C1 segment of cervical spinal cord (tissue), 14 donors: Measurements from ENCODE around the gene AFAP1.

ENCODE experiments used
- DNase-seq, 14 donors: peaks; one replicate each; lab custom pipeline; 2025; lab: John Stamatoyannopoulos, UW

Gene AFAP1

DNA sequence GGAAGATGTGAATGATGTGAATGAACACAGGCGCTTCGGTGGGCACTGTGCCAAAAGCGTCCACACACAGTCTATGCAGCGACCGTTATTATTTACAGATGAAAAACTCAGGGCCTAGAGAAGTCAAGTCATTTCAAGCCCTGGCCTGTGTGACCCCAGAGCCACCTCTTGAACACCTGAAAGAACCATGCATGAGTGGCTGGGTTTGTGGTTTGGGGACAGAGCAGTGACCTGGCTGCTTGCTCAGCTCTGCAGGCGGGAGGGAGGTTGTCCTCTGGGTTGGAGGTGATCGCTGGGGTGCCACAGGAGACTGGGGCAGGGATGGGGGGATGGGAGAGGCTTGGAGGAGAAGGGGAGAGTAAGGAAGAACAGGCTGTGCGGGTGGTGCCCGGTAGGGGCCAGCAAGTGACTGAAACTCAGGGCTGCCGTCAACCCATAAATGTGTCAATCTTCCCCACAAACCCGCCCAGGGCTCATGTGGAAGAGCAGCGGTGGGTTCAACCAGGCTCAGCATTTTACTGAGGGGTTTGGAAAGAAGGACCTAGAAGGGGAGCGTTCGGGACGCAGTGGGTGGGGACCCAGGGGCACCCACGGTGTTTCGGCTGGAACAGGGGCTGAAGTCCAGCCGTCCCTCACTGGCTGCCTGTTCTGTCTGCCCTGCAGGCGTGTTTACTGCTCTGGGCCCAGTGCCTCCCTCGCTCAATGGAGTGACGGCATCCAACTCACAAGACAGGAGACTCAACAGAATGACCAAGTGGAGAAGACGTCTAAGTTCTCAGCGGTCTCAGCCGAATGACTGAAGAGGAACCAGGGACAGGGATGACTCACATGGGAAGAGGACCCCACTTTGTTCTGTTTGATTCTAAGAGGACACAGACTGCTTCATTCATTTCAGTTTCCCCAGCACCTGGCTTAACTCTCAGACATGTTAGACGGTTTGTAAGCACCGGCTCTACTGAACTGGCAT is 167.8 kb downstream of the AFAP1 start:
- DNase-seq: no peak

DNA sequence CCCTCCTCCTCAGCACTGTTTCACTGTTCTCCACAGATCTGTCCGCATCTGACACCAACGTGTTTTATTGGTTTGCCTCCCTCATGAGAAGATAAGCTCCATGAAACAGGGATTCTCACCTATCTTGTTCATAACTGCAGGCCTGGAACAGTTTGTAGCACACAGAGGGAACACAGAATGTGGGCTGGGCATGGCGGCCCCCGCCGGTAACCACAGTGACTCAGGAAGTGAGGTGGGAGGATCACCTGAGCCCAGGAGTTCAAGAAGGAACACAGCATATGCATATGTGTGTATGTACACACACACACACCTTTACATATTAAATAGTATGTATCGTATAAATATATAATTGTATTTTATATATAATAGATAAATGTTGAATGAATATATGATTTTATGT is 168.6 kb downstream of the AFAP1 start:
- DNase-seq: no peak

DNA sequence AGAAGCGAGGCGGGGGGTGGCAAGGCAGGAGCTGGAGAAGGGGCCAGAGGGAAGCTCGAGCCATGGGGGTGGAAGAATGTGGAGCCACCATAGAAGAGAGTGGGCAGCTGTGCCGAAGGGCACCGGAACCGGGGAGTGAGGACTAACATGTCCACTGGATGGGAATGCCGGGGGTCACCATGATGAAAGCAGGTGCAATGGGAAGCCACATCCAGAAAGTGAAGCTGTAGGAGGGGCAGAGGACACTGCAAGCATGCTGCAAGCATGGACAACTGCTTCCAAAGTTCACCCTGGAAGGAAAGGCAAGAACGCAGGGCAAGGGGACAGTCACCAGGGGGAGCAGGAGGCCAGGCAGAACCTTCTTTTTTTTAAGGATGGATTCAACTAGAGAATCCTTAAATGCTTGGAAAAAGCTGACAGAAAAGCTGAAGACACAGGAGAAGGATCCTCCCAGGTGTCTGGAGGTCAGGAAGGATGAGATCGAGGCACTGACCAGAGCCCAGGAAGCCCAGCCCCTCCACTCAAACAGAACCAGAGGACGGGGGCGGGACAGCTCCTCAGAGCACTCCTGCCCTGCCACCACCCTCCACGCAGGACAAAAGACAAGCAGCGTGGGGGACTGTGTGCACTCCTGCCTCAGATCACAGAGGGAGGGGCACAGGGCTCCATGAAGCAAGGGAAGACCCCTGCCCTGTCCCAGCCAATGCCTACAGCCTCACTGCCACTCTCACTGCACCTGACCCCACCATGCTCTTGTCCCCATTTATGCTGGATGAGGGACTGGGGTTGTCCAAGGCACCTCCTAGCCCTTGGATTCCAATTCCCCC is 169.2 kb downstream of the AFAP1 start:
- DNase-seq: no peak

DNA sequence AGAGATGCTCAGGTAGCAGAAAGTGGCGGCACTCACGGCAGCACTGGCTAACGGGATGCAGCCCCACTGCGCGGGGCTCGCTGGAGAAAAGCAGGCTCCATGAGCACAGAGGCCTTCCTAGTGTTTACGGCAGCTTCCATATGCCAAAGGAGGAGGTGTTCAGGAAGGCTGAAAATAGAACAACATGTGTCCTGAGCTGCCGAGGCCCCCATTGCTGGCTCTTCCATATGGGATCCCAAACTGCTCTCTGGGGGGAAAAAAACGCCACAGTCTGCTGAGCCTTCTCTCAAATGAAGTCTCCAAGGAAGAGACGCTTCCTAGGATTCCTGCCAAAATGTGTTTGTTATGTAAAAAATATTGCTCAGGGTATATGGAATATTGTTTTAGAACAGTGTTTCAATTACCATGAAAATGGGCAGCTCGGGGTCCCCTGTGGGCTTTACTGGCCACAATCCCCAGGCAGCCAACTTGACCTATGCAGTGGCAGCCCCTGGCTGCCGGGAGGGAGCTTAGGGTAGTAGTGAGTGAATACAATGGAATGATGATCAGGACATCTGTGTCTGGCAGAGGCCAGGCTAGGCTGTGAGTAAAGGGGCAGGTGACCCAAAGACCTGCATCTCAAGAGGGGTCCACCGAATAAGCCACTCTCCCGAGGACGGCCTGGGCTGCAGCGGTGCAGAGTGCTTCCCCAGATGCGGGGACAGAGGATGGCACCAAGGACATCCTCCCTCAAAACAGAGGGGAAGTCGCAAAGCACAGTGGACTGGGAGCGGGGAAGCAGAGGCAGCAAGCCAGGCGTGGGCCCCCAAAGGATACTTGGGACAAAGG is 170.1 kb downstream of the AFAP1 start:
- DNase-seq: no peak

DNA sequence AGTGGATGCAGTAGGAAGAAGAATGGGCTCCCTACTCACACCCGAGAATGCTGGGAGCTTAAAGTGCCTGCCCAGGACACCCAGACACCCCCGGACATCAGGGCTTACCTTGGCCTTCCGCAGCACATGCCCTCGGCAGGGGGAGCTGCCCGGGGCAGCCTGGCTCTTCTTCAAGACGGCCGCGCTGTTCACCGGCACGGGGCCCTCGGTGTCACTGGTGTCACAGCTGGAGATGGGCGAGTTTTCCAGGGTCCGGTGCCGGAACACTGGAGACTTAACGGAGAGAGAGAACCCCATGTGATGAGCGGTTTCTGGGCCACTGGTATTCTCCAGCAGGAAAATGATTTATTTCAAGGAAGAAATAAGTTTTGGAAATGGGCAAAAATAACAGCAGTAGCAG is 170.9 kb downstream of the AFAP1 start:
- no peak for DNase-seq

DNA sequence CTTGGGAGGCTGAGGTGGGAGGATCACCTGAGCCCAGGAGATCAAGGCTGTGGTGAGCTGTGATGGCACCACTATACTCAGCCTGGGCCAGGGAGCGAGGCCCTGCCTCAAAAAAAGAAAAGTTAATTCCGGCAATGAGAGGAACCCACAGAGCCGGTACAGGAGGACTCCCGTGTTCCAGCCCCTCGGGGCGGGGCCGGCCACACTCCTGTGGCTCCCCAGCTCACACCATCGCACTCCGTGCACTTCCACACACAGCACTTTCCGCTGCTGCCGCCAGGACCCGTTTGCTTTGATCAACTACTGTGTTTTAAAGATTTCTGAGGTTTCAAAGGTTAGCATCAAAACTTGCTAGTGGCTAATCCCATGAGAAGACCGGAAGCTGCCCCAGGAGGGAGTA is 171.7 kb downstream of the AFAP1 start:
- no peak for DNase-seq

DNA sequence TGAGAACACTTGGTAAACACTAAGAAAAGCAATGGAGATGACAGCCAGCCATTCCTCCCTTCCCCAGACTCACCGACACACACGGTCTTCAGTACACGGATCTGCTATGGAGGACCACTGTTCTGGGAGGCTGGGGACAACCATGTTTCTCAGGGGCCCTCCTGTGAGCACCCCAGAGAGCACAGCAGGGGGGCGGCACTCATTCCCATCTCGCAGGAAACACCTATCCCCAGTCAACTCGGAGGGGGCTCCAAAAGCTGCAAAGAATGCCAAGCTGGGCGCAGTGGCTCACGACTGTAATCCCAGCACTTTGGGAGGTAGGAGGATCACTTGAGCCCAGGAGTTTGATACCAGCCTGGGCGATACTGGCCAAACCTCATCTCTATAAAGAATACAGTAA is 172.1 kb downstream of the AFAP1 start:
- DNase-seq: no peak

DNA sequence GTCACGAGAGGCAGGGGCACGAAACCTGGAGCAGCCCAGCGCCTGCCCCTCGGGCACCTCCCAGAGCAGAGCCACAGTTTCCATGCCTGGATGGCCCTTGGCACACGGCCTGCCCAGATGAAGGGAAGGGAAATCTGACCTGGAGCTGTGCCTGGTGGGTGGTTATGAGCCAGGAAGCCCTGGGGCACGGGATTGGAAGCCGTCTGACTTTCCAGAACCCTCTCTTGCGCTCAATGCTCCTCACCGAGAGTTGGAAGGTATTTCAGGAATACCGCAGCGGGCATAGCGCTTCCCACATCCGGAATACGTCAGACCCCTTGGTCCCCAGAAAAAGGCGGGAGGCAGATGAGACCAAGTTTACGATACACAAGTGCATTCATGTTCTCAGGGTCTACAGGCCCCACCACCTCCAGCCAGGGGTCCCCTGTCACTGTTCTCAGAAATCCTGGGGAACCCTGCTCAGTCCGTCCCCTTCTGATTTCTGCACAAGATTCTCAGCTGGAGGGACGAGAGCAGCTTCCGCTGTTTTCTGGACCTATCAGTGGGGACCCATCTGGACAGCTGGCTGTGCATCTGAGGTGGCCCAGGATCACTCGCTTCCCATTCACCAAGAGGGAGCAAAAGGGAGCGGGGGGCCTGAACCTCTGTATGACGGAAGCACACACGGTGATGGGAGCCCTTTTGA is 172.9 kb downstream of the AFAP1 start:
- peak in 1 of 14 donors; percentile 37 for DNase-seq

DNA sequence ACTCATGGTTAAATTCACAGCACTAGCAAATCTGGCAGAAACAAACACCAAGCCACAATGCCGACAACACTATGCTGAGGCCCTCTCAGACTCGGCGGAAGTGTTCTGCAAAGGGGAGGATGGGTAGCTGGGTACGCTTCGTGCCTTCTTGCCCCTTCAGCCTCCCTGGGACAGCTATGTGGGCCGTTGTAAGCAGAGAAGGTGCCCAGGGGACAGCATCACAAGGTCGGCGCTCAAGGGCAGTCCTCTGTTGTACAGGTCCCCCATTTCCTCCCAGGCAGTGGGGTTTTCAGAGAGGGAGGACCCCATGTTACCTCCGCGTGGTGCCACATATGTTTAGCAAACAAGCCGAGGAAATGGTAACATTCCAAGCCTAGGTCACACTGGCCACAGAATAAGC is 173.6 kb downstream of the AFAP1 start:
- no peak for DNase-seq

DNA sequence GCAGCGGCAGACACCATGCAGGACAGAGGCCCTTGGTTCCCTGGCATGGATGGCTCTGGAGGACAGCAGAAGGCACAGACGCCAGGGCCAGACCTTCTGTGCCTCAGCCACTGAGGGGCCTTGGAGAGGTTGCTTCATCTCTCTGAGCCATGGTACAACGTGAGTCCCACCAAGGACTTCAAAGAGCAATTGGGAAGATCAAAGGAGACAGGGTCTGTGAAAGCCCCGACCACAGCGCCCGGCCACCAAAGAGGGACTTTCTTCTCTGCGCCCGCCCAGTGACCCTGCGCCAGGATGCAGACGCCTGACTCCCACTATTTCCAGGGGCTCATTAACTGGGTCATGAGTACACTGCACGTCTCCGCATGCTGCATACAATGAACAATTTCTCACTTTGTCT is 174.0 kb downstream of the AFAP1 start:
- DNase-seq: no peak

DNA sequence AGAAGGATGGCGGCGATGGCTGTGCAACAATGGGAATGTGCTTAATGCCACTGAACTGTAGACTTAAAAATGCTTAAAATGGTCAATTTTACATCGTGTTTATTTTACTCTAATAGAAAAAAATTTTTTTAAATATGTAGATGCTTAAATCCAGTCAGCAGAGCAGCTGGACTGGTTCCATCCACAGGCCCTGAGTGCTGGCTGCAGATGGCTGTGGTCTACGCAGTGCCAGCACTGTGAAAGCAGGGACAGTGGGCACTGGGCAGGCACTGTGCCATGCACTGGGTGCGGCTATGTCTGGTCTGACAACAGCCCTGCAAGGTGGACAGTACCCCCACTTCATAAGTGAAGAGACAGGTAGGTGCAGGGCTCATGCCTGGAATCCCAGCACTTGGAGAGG is 175.2 kb downstream of the AFAP1 start:
- no peak for DNase-seq

DNA sequence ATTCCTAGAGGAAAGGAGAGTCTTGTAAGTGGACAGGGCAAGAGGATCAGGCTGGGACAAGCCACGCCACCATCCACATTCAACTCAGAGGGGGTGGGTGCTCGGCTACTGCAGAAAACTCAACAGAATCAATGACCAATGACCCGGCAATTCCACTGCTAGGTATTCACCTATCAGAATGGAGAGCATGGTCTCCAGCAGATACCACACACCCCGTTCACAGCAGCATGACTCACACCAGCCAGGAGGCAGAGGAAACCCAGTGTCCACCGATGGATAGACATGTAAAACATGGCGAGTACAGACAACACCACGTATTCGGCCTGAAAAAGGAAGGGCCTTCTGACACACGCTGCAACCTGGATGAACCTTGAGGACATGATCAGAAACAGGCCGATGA is 175.9 kb downstream of the AFAP1 start:
- no peak for DNase-seq

DNA sequence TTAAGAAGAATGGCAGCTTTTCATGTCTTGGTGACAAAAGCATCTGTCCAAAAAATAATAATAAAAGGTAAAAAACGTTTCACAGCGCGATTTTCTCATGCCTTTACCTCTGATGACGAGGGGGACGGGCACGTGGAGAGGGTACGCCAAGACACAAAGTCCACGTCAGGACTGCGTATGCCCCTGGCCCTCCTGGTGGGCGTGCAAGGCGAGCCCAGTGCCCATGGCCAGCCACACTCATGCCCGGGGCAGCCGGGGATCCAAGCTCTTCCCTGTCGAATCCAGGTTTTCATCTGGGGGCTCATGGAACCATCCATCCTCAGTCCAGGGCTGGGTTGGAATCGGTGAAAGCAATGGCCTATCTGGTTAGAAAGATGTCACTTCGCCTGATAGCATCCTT is 176.6 kb downstream of the AFAP1 start:
- no peak for DNase-seq

DNA sequence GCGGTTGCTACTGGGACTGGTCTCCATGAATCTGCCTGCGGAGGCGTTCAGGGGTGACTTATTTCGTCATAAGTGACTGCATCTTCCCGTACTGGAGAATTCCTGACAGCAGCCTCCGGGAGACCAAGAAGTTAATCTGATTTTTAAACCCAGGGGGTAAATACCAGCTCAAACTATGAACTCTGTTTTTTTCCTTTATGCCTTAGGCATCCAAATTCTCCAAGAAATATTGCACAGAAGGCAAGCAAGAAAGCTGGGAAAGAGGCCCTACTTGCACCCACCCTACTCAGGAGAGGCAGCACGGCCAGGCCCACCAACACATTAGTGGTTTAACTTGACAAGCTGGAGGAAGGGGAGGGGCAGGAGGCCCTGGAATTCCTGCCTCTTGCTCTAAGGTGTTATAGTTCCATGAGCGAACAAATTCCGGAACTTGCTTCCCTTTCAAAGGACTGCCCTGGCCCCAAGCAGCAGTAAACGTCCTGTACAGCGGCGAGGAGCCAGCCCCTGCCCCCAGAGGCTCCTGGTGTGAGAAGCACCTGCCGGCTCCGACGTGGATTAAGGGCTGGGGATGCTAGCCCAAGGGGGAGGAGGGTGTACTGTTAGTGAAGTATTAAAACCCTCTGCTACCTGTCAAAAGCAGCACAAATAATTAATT is 177.2 kb downstream of the AFAP1 start:
- no peak for DNase-seq

DNA sequence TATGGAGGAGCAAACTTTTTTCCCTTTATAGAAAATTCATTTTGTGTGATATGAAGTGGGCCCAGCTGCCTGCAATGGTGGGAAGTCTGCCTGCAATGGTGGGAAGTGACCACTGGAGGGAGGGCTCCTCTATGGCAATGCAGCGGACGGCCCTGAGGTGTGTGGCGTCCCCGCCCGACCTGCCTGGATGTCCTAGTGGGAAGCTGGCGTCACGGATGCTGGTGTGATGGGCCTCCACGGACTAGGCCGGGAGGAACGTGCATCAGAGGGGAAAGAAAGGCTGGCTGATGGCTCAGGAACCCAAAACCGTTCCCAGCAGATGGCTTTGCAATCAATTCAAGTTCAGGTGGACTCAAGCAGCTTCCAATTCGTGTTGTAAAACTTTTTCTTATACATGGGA is 177.9 kb downstream of the AFAP1 start:
- peak in 8 of 14 donors; percentile 13 to 68 (median 40) for DNase-seq

DNA sequence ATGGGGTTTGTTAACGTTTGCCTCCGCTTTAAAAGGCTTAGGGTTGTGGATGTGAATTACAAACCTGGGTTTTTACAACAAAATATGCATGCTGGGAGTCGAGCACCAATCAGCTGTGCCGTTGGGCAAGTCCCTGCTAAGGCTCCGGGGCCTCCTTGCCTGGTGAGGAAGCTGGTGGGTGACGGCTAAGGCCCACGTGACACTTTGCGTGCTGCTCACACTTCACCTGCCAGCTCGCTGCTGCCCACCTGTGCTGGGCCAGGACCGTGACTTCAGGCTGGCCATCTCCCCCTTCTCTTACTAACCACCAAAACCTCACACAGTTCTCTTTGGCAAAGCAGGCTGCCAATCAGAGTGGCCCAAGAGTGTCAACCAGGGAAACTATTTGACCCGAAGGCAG is 178.3 kb downstream of the AFAP1 start:
- DNase-seq: no peak

DNA sequence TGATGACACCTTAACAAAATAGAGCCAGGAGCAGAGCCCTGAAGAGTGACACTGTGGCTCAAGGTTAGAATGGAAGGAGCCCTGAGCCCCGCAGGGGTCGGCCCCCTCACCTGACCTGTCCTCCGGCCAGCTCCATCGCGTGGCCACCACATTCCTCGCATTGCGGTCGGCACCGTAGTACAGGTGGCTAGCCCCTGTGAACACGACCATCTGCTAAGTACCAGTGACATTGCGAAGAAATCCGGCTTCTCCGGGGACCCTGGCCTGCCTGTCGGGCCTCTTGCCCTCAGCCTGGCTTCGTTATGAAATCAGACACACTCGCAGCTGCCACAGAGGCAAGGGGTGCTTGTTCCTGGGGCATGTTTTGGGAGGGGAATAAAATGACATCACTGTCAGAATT is 179.0 kb downstream of the AFAP1 start:
- DNase-seq: no peak

DNA sequence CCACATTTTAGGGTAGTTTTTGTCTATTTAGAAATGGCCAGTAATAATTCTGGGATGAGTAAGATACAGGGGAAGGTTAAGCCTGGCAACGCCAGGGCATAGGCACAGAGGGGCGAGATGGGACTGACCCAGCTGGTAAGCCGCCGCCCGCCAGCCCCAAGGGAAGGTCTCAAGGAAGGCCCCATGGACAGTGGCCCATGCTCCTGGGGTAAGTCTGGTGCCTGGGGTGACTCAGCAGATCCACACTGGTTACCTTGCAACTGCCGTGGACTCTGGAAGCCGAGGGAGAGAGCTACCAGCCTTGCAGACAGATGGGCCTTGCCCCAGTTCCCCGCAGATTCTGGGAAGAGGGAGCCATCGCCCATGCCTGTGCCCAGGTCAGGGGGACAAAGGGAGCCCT is 179.4 kb downstream of the AFAP1 start:
- DNase-seq: no peak

DNA sequence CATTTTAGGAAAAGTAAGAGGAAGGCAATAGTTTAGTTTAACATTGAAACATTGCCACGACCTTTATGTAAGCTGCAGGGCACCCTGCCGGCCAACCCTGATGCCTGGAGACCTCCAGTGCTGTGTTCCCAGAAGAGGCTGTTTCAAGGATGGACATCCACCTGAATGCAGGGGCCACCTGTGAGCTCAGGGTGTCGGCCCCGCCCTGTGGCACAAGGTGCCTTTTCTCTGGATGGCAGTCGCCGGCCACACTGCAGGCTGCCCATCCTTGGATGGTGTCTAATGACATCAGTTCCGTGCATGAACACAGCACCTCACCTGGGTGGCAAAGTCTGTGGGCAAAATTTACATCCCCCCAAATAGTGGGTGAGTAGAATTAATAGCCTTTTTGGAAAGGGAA is 180.0 kb downstream of the AFAP1 start:
- DNase-seq: no peak

DNA sequence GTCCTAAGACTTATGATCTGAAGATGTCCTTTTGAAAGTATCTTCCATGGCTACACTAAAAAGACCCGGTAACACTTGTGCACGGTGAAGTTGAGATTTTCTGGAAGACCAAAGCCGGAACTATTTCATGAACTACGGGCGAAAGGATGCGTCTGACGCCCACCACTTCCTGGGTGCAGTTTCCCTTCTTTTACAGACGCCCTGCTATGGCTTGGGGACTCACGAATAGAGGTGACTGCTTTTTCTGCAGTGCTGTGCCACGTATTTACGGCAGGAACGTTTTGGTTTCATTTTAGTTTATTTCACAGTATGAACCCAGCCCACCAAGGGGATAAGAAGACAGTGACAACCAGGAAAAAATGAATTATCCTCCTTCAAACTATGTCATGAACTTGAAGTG is 180.4 kb downstream of the AFAP1 start:
- DNase-seq: no peak

DNA sequence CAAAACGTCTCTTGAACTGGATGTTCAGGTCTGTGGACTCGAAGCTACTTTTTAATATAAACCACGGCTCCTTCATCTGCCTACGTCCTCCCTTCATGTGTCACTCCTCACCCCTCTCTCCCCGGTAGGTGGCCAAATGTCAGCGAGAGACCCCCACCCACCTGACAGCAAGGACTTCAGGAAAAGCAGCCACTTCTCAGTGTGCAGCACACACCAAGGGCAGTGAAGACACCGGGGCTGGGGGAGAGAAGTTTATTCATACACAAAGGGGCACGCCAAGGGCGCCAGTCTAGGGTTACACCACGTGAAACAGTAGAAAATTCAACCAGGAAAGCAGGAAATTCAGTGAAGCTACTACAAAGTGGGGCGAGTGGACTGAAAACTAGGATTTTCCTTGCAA is 181.2 kb downstream of the AFAP1 start:
- DNase-seq: no peak
